Muscle layer of duodenum (tissue), 2 donors: ENCODE measurements around the gene CA11.

Source experiments
- H3K27ac ChIP-seq: one replicate; pipeline ENCODE4 v1.7.0; 2013; ENCODE audit warnings: mild to moderate bottlenecking, low read length
- H3K27me3 ChIP-seq: one replicate; pipeline ENCODE4 v1.7.0; 2013; ENCODE audit warnings: low read depth, mild to moderate bottlenecking, control low read depth, low read length
- H3K36me3 ChIP-seq, 2 donors: one replicate each; pipeline ENCODE4 v1.7.0; 2013; ENCODE audit warnings: low read length in 2 of 2, control low read depth in 1 of 2, mild to moderate bottlenecking in 1 of 2; ENCODE audit not compliant: insufficient read depth in 2 of 2, control insufficient read depth in 1 of 2
- H3K4me1 ChIP-seq, 2 donors: one replicate each; pipeline ENCODE4 v1.7.0; 2013; ENCODE audit warnings: low read length in 2 of 2, mild to moderate bottlenecking in 2 of 2, control low read depth in 1 of 2, moderate library complexity in 1 of 2; ENCODE audit not compliant: insufficient read depth in 2 of 2, control insufficient read depth in 1 of 2
- H3K4me3 ChIP-seq, 2 donors: one replicate each; pipeline ENCODE4 v1.7.0; 2013; ENCODE audit warnings: low read length in 2 of 2, low read depth in 1 of 2, mild to moderate bottlenecking in 1 of 2
- H3K9me3 ChIP-seq, 2 donors: one replicate each; pipeline ENCODE4 v1.7.0; 2013; ENCODE audit warnings: low read length in 2 of 2, control low read depth in 1 of 2, mild to moderate bottlenecking in 1 of 2; ENCODE audit not compliant: control insufficient read depth in 1 of 2
- donor health status: healthy.

CA11 gene

DNA sequence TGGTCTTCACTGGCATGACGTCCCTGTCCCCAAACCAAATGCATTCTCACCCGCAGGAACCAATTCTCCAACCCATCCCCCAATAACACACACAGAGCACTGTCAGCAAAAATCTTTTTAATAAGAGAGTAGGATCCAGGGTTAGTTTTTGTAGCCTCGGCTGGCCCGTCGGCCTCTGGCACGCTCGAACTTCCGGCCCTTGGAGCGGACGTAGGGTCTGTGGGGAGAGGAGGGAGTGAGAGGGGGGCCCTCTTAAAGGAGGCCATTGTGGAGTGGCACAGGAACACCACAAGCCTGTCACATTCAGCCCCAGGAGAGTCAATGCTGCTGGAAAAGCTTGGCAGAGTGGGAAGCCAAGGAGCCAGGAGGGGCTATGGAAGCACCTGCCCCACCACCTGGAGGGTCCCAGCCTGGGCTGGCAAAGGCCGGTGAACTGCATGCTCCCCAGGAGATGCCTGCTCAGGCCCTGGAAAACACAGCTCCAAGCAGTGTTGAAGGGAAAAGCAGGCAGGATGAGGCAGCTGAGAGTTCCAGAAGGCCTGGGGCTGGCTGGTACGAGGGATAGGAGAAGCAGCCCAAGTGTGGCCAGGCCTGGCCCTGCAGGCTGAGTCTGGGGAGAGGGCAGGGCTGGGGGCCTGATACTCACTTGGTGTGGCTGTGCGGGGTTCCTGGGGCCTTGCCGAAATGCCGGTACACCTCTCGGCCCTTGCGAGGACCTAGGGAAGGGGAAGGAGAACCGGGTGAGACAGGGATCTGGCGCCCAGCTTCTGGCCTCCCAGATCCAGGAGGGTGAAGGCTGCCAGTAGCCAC lies 30.6 kb downstream of the CA11 start:
- H3K36me3 ChIP-seq, result peaks cover 16 to 31% of the 10 kb centered on the region in 2 donors
- peaks cover 11 to 36% of the 10 kb centered on the region in 2 donors for H3K4me1 ChIP-seq
- H3K4me3 ChIP-seq, result no peak overlapping the region
- no peaks in the 10 kb centered on the region for H3K27me3 ChIP-seq
- H3K27ac ChIP-seq, result no peak overlapping the region
- no peaks in the 10 kb centered on the region for H3K9me3 ChIP-seq

- no peaks in the 10 kb centered on the region for H3K9me3 ChIP-seq
- H3K36me3 ChIP-seq, result peaks cover 16 to 31% of the 10 kb centered on the region in 2 donors
- no peaks in the 10 kb centered on the region for H3K27me3 ChIP-seq
- peak within 1 kb of the TSS in 1 of 2 donors; percentile 37 for H3K4me3 ChIP-seq
- peak within 1 kb of the TSS; percentile 77 for H3K27ac ChIP-seq
- H3K4me1 ChIP-seq, result peaks cover 11 to 28% of the 10 kb centered on the region in 2 donors
Observed at GRCh38 chr19:48614436-48615230, 31.4 kb downstream of the CA11 start, which contains the start of gene FAM83E. Gene FAM83E (minus strand): TSS chr19:48615076. CDS start chr19:48613372, 1,704 bp downstream.

DNA sequence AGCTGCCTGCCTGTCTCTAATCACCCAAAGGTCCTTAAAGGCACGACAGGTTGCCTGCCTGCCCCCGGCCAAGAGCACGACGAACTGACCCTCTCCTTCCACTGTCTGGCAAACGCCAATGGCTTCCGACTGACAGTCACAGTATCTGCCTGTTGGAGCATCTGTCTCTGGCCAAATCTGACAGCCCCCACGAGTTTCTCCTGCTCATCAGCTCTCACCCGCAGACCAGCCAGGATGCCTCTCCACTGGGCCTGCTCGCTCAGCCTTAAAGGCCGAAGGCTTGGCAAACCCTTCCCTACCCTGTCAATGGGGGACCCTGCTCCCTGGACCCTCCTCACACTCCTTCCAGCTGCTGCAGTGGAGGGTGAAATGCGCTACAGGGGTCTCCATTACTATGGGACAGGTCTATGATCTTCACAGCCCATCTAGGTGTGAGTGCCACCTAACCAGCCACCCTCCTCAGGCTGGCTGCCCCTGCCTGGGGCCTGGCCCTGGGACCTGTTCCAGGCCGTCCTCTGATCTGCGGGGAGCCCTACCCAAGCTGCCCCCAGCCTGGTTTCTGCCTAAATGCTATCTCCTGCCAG lies 32.0 kb downstream of the CA11 start:
- Histone ChIP-seq H3K4me3 (peak overlapping the region in 1 of 2 donors; percentile 37), H3K9me3 (no peaks in the 10 kb centered on the region), H3K27me3 (no peaks in the 10 kb centered on the region), H3K36me3 (peaks cover 16 to 31% of the 10 kb centered on the region in 2 donors), H3K4me1 (peaks cover 11 to 27% of the 10 kb centered on the region in 2 donors), H3K27ac (peak overlapping the region; percentile 77)

DNA sequence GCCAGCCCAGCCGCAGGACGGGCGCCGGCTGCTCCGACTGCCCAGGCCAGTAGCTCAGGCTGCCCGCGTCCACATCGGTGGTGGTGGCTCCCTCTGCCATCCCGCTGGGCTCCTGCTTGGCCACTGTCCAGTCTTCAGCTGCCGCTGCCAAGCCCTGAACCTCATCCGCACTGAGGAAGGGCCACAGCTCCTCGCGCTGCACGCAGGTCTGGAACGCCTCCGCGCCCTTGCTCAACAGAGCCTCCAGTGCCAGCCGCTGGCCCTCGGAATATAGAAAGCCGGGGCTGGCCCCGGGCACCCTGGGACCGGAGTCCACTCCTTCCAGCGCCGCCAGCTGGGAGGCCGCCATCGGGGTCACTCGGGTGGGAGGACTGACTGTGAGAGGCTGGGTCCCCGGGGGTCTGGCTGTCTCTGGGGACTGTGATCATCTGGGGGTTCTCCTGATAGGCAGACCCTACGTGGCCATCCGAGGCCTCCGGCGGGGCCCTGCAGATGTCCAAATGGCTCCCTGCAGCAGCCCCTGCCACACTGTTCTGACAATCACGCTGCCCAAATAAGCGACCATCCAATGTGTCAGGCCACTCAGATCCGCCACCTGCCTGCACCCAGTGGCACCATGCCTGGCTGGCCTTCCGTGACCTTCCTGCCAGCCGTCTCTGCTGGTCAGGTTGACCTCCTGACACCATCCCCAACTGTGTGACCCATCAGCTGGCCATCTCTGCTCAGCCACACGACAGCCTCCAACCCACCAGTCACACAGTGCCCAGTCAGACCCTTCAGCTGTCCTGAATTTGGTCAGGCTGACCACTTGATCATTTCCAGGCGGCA lies 32.7 kb downstream of the CA11 start:
- Histone ChIP-seq H3K36me3 (peaks cover 16 to 31% of the 10 kb centered on the region in 2 donors), H3K27me3 (no peaks in the 10 kb centered on the region), H3K4me1 (peaks cover 11 to 25% of the 10 kb centered on the region in 2 donors), H3K4me3 (peak overlapping the region in 1 of 2 donors; percentile 37), H3K9me3 (no peaks in the 10 kb centered on the region), H3K27ac (peak overlapping the region; percentile 77)

- Histone ChIP-seq H3K27me3 (no peaks in the 10 kb centered on the region), H3K36me3 (peaks cover 10 to 22% of the 10 kb centered on the region in 2 donors), H3K4me3 (no peak overlapping the region), H3K27ac (no peak overlapping the region), H3K4me1 (peaks cover 0 to 11% of the 10 kb centered on the region in 2 donors), H3K9me3 (no peaks in the 10 kb centered on the region)
Observed at GRCh38 chr19:48611872-48612271, 34.1 kb downstream of the CA11 start.

DNA sequence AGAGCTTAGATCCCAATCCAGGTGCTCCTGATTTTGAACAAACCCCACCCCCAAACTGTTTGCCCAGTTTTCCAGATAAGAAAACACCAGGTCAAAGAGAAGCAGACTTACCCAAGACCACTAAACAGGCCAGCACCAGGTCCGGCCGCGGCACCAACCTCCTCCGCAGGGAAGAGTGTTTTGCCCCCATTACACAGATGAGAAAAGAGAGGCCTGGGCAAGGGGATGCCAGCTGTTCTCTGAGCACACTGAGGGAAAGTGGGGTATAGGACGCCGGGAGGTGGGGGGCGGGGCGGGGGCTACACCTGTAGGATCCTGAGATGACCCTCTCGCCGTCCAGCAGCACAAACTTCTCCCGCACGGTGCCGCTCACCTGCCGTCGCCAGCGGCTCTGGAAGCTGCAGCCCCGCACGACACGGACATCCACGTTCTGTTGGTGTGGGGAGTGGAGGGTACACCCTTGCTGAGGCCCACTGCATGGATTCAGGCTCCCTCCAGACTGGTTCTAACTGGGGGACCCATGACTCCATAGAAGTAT lies 36.3 kb downstream of the CA11 start:
- Histone ChIP-seq H3K27me3 (no peaks in the 10 kb centered on the region), H3K4me3 (no peak overlapping the region), H3K9me3 (no peaks in the 10 kb centered on the region), H3K27ac (no peak overlapping the region), H3K36me3 (no peaks in the 10 kb centered on the region), H3K4me1 (no peaks in the 10 kb centered on the region)

DNA sequence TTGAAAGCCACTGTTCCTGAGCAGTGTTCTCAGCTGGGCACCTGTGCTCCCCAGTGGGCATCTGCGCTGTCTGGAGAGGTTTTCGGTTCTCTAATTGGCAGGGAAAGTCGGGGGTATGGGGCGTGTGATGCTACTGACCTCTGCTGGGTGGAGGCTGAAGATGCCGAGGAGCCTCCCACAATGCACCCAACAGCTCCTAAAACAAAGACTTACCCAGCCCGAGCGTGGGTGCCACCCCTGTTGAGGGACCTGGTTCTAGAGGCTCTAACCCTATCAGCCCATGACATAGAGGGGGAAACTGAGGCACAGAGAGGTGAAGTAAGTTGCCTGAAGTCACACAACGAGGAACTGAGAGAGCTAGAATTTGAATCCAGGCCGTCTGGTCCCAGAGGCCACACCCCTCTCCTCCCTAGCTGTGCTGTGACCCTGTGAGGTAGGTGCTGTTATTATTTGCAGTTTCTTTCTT lies 37.2 kb downstream of the CA11 start:
- Histone ChIP-seq H3K27ac (no peak overlapping the region), H3K36me3 (no peaks in the 10 kb centered on the region), H3K4me1 (no peaks in the 10 kb centered on the region), H3K9me3 (no peaks in the 10 kb centered on the region), H3K4me3 (no peak overlapping the region), H3K27me3 (no peaks in the 10 kb centered on the region)

DNA sequence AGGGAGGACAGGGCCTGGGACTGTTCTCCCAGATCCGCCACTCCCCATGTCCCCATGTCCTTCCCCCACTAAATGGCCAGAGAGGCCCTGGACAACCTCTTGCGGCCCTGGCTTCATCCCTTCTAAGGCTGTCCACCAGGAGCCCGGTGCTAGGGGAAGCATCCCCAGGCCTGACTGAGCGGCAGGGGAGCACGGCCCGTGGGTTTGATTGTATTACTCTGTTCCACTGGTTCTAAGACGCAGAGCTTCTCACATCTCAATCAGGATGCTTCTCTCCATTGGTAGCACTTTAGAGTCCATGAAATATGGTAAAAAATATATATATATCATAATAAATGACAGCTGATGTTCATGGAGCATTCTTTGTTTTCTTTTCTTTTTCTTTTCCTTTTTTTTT lies 38.6 kb downstream of the CA11 start:
- no peak overlapping the region for H3K4me3 ChIP-seq
- H3K36me3 ChIP-seq, result no peaks in the 10 kb centered on the region
- H3K9me3 ChIP-seq, result no peaks in the 10 kb centered on the region

DNA sequence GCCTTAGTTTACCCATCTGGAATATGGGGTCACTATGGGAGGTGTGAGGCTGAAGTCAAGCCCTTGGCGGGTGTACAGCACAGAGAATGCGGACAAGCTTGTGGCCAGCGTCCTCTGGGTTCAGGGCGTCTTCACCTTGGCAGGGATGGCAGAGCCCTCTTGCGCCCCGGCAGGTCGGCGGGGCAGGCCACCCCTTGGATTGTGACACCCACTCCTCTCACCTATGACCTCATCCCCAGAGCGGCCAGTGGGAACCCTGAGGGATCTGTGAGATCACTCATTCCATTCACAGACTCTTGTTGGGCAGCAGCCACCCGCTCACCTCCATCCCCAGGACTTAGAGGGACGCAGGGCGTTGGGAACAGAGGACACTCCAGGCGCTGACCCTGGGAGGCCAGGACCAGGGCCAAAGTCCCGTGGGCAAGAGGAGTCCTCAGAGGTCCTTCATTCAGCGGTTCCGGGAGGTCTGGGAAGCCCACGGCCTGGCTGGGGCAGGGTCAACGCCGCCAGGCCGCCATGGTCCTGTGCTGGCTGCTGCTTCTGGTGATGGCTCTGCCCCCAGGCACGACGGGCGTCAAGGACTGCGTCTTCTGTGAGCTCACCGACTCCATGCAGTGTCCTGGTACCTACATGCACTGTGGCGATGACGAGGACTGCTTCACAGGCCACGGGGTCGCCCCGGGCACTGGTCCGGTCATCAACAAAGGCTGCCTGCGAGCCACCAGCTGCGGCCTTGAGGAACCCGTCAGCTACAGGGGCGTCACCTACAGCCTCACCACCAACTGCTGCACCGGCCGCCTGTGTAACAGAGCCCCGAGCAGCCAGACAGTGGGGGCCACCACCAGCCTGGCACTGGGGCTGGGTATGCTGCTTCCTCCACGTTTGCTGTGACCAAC lies 39.3 kb downstream of the CA11 start, which contains the start of gene SPACA4:
TSS of gene SPACA4 (plus strand) at position 280 of the 896 bp plus-strand sequence. CDS start at position 517, 237 bp downstream.
- no peaks in the 10 kb centered on the region for H3K4me1 ChIP-seq
- no peaks in the 10 kb centered on the region for H3K27me3 ChIP-seq
- H3K4me3 ChIP-seq, result no peak within 1 kb of the TSS
- H3K9me3 ChIP-seq, result no peaks in the 10 kb centered on the region
- no peaks in the 10 kb centered on the region for H3K36me3 ChIP-seq
- H3K27ac ChIP-seq, result no peak within 1 kb of the TSS

More for the DNA sequence above, 38.6 kb downstream of the CA11 start:
- no peaks in the 10 kb centered on the region for H3K4me1 ChIP-seq
- no peak overlapping the region for H3K27ac ChIP-seq
- no peaks in the 10 kb centered on the region for H3K27me3 ChIP-seq
